Measurements from ENCODE around the gene SSUH2. TPM values are rescaled to one million over a fixed set of nuclear protein-coding genes. Genes with fewer than 3 reads are reported as not detected.
A peak's percentile ranks its signal among the peaks of the same experiment; 100 is the strongest.

The SSUH2 gene
- total RNA-seq, 3 donors from 2014 or later = 0.15 to 0.33 TPM; not detected in 1

- Histone ChIP-seq H3K27ac (no peak overlapping the region), H3K4me3 (no peak overlapping the region), H3K9me3 (no peaks in the 10 kb centered on the region), H3K4me1 (no peaks in the 10 kb centered on the region), H3K36me3 (no peaks in the 10 kb centered on the region), H3K27me3 (no peaks in the 10 kb centered on the region)
- TF ChIP-seq POLR2AphosphoS5 (IDR thresholded peaks at IDR 0.05) = no peak
- intact Hi-C loops (cut with DNase I; ENCODE audit: low total_unique reads) = no loop called here
- no peak for DNase-seq (ENCODE audit: low spot score in 2 of 2)
These were observed 23.0 kb upstream of the SSUH2 start for GRCh38 chr3:8667463-8668091.

GRCh38 chr3:8665407-8665896 lies 20.9 kb upstream of the SSUH2 start:
- Histone ChIP-seq H3K27me3 (no peaks in the 10 kb centered on the region), H3K36me3 (no peaks in the 10 kb centered on the region), H3K4me1 (no peaks in the 10 kb centered on the region), H3K4me3 (no peak overlapping the region), H3K27ac (no peak overlapping the region), H3K9me3 (no peaks in the 10 kb centered on the region)
- no peak for DNase-seq (ENCODE audit: low spot score in 2 of 2)
- intact Hi-C loops (cut with DNase I; ENCODE audit: low total_unique reads) = no loop called here
- TF ChIP-seq POLR2AphosphoS5 (IDR thresholded peaks at IDR 0.05) (no peak), CTCF (IDR thresholded peaks at IDR 0.05) (no peak), POLR2A (IDR thresholded peaks at IDR 0.05) (no peak)

GRCh38 chr3:8663177-8664061 lies 18.8 kb upstream of the SSUH2 start:
- TF ChIP-seq POLR2A (IDR thresholded peaks at IDR 0.05) = no peak
- TF ChIP-seq CTCF (IDR thresholded peaks at IDR 0.05) = peak in 2 of 3 donors; percentile 27 to 51
- TF ChIP-seq POLR2AphosphoS5 (IDR thresholded peaks at IDR 0.05) = no peak
- no peaks in the 10 kb centered on the region for H3K9me3 ChIP-seq
- DNase-seq (ENCODE audit: low spot score in 2 of 2) = peak; percentile 64 to 65
- H3K4me1 ChIP-seq = no peaks in the 10 kb centered on the region
- H3K27me3 ChIP-seq = no peaks in the 10 kb centered on the region
- no peaks in the 10 kb centered on the region for H3K36me3 ChIP-seq
- H3K4me3 ChIP-seq = no peak overlapping the region
- intact Hi-C loops (cut with DNase I; ENCODE audit: low total_unique reads) = no loop called here
- H3K27ac ChIP-seq = no peak overlapping the region

- intact Hi-C loops (cut with DNase I; ENCODE audit: low total_unique reads) = no loop called here
- no peaks in the 10 kb centered on the region for H3K9me3 ChIP-seq
- DNase-seq (ENCODE audit: low spot score in 2 of 2) = no peak
- no peaks in the 10 kb centered on the region for H3K36me3 ChIP-seq
- no peak overlapping the region for H3K4me3 ChIP-seq
- no peak for TF ChIP-seq POLR2AphosphoS5 (IDR thresholded peaks at IDR 0.05)
- no peak for TF ChIP-seq CTCF (IDR thresholded peaks at IDR 0.05)
- no peak for TF ChIP-seq POLR2A (IDR thresholded peaks at IDR 0.05)
- H3K27ac ChIP-seq = no peak overlapping the region
- H3K4me1 ChIP-seq = no peaks in the 10 kb centered on the region
- H3K27me3 ChIP-seq = no peaks in the 10 kb centered on the region
These were observed 18.0 kb upstream of the SSUH2 start for GRCh38 chr3:8662594-8662993.

DNA sequence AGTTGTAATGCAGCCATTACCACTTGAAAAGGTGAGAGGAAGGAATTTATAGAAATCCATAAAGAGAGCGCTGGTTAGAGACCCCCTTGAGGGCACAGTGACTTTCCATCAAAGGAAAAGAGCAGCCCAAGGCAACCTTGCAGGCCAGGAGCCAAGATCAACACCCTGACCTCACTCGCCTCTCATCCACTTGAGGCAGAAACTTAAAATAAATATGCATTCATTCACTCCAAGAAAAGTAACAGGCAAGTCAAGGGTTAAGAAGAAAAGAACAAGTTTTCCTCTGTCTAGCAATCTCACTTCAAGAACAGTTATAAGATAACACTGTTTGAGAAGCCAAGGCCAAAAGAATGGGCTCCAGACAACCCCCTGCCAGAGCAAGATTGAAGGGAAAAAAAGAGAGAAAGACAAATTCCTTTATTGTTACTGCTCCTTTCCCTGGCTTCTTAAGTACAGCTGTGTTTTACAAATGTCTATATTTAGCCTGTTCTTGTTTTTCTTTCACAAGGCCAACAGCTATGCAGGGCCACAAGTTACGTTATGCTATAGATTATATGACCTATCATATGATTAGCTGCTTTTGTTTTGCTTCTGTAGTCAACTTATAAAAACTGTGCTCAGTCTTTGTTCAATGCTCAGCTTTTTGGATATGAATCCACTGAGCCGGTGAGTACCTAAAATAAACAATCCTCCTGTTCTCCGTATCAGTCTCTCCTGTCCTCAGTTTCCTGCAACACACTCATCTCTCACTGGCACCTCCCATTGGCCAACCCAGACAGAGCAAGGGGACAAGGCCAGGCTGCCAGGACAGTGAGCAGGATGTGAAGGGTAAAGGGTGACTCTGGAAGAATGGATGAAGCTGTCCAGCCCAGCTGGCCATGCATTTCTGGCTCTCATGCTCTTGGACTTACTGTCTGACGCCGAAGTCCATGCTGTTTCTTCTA lies 15.8 kb upstream of the SSUH2 start:
- intact Hi-C loops (cut with DNase I; ENCODE audit: low total_unique reads) = no loop called here
- DNase-seq (ENCODE audit: low spot score in 2 of 2) = no peak
- Histone ChIP-seq H3K27ac (no peak overlapping the region), H3K4me1 (no peaks in the 10 kb centered on the region), H3K4me3 (no peak overlapping the region), H3K36me3 (no peaks in the 10 kb centered on the region), H3K27me3 (no peaks in the 10 kb centered on the region), H3K9me3 (no peaks in the 10 kb centered on the region)
- no peak for TF ChIP-seq POLR2A (IDR thresholded peaks at IDR 0.05)
- no peak for TF ChIP-seq CTCF (IDR thresholded peaks at IDR 0.05)
- TF ChIP-seq POLR2AphosphoS5 (IDR thresholded peaks at IDR 0.05) = no peak
